CD14-positive monocyte (primary cell): ENCODE measurements around the gene EYA4. TPM values are rescaled to one million over a fixed set of nuclear protein-coding genes. Genes with fewer than 3 reads are reported as not detected.

Source experiments
- DNase-seq, 3 donors: peaks; one replicate each; pipeline ENCODE4 v3.0.0-alpha.2; 2011 to 2022
- H2AFZ ChIP-seq: 2 replicates; pipeline ENCODE4 v1.6.0; 2012; ENCODE audit warnings: mild to moderate bottlenecking, low read depth, low read length, inconsistent platforms; ENCODE audit not compliant: insufficient read depth, poor library complexity, severe bottlenecking
- H3K27ac ChIP-seq, 2 donors: 1 replicate in 1 of 2; 2 replicates in 1 of 2; pipeline ENCODE4 v1.5.1; 2012 to 2013; ENCODE audit warnings: low read length in 2 of 2, control low read depth in 1 of 2, inconsistent platforms in 1 of 2, low read depth in 1 of 2, mild to moderate bottlenecking in 1 of 2
- H3K27me3 ChIP-seq, 2 donors: one replicate each; pipeline versions ENCODE4 v1.6.0 to v1.6.1; 2011 to 2013; ENCODE audit warnings: low read length in 2 of 2; ENCODE audit not compliant: control insufficient read depth in 2 of 2, insufficient read depth in 2 of 2
- H3K36me3 ChIP-seq, 2 donors: replicated peaks in 1 of 2; 1 replicate in 1 of 2; 2 replicates in 1 of 2; pipeline versions ENCODE4 v1.5.1 to v1.6.1; 2012 to 2013; ENCODE audit warnings: low read length in 2 of 2, control low read depth in 1 of 2, inconsistent platforms in 1 of 2, mild to moderate bottlenecking in 1 of 2; ENCODE audit not compliant: insufficient read depth in 2 of 2, control insufficient read depth in 1 of 2
- H3K4me1 ChIP-seq, 2 donors: 1 replicate in 1 of 2; 2 replicates in 1 of 2; pipeline versions ENCODE4 v1.5.1 to v1.6.1; 2012 to 2013; ENCODE audit warnings: low read length in 2 of 2, control low read depth in 1 of 2, inconsistent platforms in 1 of 2, mild to moderate bottlenecking in 1 of 2, moderate library complexity in 1 of 2; ENCODE audit not compliant: insufficient read depth in 2 of 2, control insufficient read depth in 1 of 2
- H3K4me2 ChIP-seq: replicated peaks from 2 replicates; pipeline ENCODE3; 2012; ENCODE audit warnings: low read length, moderate library complexity, mild to moderate bottlenecking; ENCODE audit not compliant: poor library complexity, severe bottlenecking; ENCODE audit errors: extremely low read depth
- H3K4me3 ChIP-seq, 3 experiments: fragments of 200-600 bp in 1 of 3; sonication (generic) in 1 of 3; replicated peaks in 1 of 3; 1 replicate in 2 of 3; 2 replicates in 1 of 3; pipeline ENCODE4 v1.5.1; 2011 to 2013; ENCODE audit warnings: low read length in 3 of 3, mild to moderate bottlenecking in 3 of 3, control low read depth in 2 of 3, low read depth in 2 of 3, inconsistent platforms in 1 of 3, moderate library complexity in 1 of 3
- H3K79me2 ChIP-seq: 2 replicates; pipeline ENCODE4 v1.6.0; 2012; ENCODE audit warnings: mild to moderate bottlenecking, control low read depth, inconsistent platforms, low read length, moderate library complexity; ENCODE audit not compliant: insufficient read depth
- H3K9ac ChIP-seq: 2 replicates; pipeline ENCODE4 v1.6.0; 2017; ENCODE audit warnings: low read length, mild to moderate bottlenecking; ENCODE audit not compliant: insufficient read depth, poor library complexity, severe bottlenecking
- H3K9me3 ChIP-seq, 2 donors: replicated peaks in 1 of 2; 1 replicate in 1 of 2; 2 replicates in 1 of 2; pipeline versions ENCODE4 v1.5.1 to v1.6.1; 2012 to 2013; ENCODE audit warnings: low read length in 2 of 2, control low read depth in 1 of 2; ENCODE audit not compliant: control insufficient read depth in 1 of 2, insufficient read depth in 1 of 2
- H4K20me1 ChIP-seq: 2 replicates; pipeline ENCODE4 v1.6.0; 2012; ENCODE audit warnings: mild to moderate bottlenecking, low read length, control low read depth, moderate library complexity; ENCODE audit not compliant: insufficient read depth
- H3K27ac Mint-ChIP-seq, 7 donors: one replicate each; pipeline ENCODE4 v1.8.0; 2020; ENCODE audit warnings: mild to moderate bottlenecking in 7 of 7, mixed read lengths in 7 of 7, moderate library complexity in 6 of 7, inconsistent platforms in 2 of 7
- H3K27me3 Mint-ChIP-seq, 3 donors: one replicate each; pipeline ENCODE4 v1.8.0; 2021 to 2022; ENCODE audit warnings: low read depth in 3 of 3, mild to moderate bottlenecking in 3 of 3, mixed read lengths in 3 of 3, moderate library complexity in 3 of 3, inconsistent platforms in 1 of 3
- H3K36me3 Mint-ChIP-seq, 2 donors: one replicate each; pipeline ENCODE4 v1.8.0; 2020; ENCODE audit warnings: mixed read lengths in 2 of 2, inconsistent platforms in 1 of 2, mild to moderate bottlenecking in 1 of 2
- H3K4me1 Mint-ChIP-seq: one replicate; pipeline ENCODE4 v1.8.0; 2020; ENCODE audit warnings: mild to moderate bottlenecking, mixed read lengths
- H3K4me3 Mint-ChIP-seq, 2 donors: one replicate each; pipeline ENCODE4 v1.8.0; 2020; ENCODE audit warnings: mild to moderate bottlenecking in 2 of 2, mixed read lengths in 2 of 2, moderate library complexity in 1 of 2
- H3K9me3 Mint-ChIP-seq, 7 donors: one replicate each; pipeline ENCODE4 v1.8.0; 2020 to 2022; ENCODE audit warnings: mixed read lengths in 7 of 7, mild to moderate bottlenecking in 6 of 7, moderate library complexity in 6 of 7, inconsistent platforms in 2 of 7
- WGBS: methylation state at CpG from one replicate; pipeline ENCODE4 v1.1.5; 2013; ENCODE audit warnings: missing lambda C conversion rate; ENCODE audit not compliant: insufficient coverage; 5-methylcytosine and 5-hydroxymethylcytosine counted together
- intact Hi-C, 2 donors: fragments of 100-400 bp; cut with micrococcal nuclease; formaldehyde crosslinking; loops; one replicate each; pipeline versions ENCODE4 v1.15.0 to v1.15.1; 2023
- polyA plus RNA-seq, 3 donors: library from polyadenylated mRNA; depleted of rRNA in 1 of 3; unstranded in 2 of 3; stranded (reverse) in 1 of 3; fragments of 300-500 nt in 2 of 3; fragments of >200 nt in 1 of 3; fragmentation: Illumina TruSeq in 2 of 3; gene quantifications; 1 replicate in 2 of 3; 2 replicates in 1 of 3; pipeline ENCODE4 v1.2.3, GENCODE V29; 2012 to 2021
- TF ChIP-seq, protein P1 (sequence below): fragments of 200-600 bp; IDR thresholded peaks from one replicate; pipeline ENCODE4 v1.8.0; 2022; ENCODE audit warnings: antibody characterized with exemption, mild to moderate bottlenecking

Gene EYA4
- polyA plus RNA-seq, 3 donors: not detected

- H3K27me3 Mint-ChIP-seq: no peaks in the 10 kb centered on the region
- no peak overlapping the region for H3K27ac Mint-ChIP-seq
- Histone ChIP-seq H3K9me3 (no peaks in the 10 kb centered on the region), H3K9ac (no peak overlapping the region), H3K27me3 (no peaks in the 10 kb centered on the region), H2AFZ (no peak overlapping the region), H3K79me2 (no peaks in the 10 kb centered on the region), H3K36me3 (no peaks in the 10 kb centered on the region), H3K4me3 (no peak overlapping the region), H3K4me1 (no peaks in the 10 kb centered on the region), H3K4me2 (no peak overlapping the region), H3K27ac (no peak overlapping the region), H4K20me1 (no peaks in the 10 kb centered on the region)
- no CpG with 5 or more reads among the region's 2 CpGs for WGBS
- no peak overlapping the region for H3K4me3 Mint-ChIP-seq
- DNase-seq: no peak
- TF ChIP-seq, protein P1, sequence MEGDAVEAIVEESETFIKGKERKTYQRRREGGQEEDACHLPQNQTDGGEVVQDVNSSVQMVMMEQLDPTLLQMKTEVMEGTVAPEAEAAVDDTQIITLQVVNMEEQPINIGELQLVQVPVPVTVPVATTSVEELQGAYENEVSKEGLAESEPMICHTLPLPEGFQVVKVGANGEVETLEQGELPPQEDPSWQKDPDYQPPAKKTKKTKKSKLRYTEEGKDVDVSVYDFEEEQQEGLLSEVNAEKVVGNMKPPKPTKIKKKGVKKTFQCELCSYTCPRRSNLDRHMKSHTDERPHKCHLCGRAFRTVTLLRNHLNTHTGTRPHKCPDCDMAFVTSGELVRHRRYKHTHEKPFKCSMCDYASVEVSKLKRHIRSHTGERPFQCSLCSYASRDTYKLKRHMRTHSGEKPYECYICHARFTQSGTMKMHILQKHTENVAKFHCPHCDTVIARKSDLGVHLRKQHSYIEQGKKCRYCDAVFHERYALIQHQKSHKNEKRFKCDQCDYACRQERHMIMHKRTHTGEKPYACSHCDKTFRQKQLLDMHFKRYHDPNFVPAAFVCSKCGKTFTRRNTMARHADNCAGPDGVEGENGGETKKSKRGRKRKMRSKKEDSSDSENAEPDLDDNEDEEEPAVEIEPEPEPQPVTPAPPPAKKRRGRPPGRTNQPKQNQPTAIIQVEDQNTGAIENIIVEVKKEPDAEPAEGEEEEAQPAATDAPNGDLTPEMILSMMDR: no peak
- no peaks in the 10 kb centered on the region for H3K4me1 Mint-ChIP-seq
- no peaks in the 10 kb centered on the region for H3K9me3 Mint-ChIP-seq
- no peaks in the 10 kb centered on the region for H3K36me3 Mint-ChIP-seq
- intact Hi-C loops: no loop called here
These were observed 261.5 kb downstream of the EYA4 start for GRCh38 chr6:133502441-133503335.

GRCh38 chr6:133503336-133503729, 262.2 kb downstream of the EYA4 start:
- H3K4me2 ChIP-seq: no peak overlapping the region
- TF ChIP-seq, protein P1: no peak

More at GRCh38 chr6:133503336-133503729, 262.2 kb downstream of the EYA4 start:
- Mint-ChIP-seq H3K36me3 (no peaks in the 10 kb centered on the region), H3K27me3 (no peaks in the 10 kb centered on the region), H3K4me3 (no peak overlapping the region), H3K27ac (no peak overlapping the region), H3K4me1 (no peaks in the 10 kb centered on the region), H3K9me3 (no peaks in the 10 kb centered on the region)
- no peak overlapping the region for H3K4me3 ChIP-seq
- DNase-seq: no peak
- H2AFZ ChIP-seq: no peak overlapping the region
- WGBS: no CpG with 5 or more reads among the region's 1 CpG
- H3K27me3 ChIP-seq: no peaks in the 10 kb centered on the region
- H4K20me1 ChIP-seq: no peaks in the 10 kb centered on the region
- no peak overlapping the region for H3K9ac ChIP-seq
- no peak overlapping the region for H3K27ac ChIP-seq
- intact Hi-C loops: no loop called here
- H3K79me2 ChIP-seq: no peaks in the 10 kb centered on the region
- H3K4me1 ChIP-seq: no peaks in the 10 kb centered on the region
- no peaks in the 10 kb centered on the region for H3K36me3 ChIP-seq
- no peaks in the 10 kb centered on the region for H3K9me3 ChIP-seq
